ENCODE results near the gene ETV5. TPM values are rescaled to one million over a fixed set of nuclear protein-coding genes. Genes with fewer than 3 reads are reported as not detected.

The ETV5 gene
- total RNA-seq, 6 experiments from 2014 or later = 4.5 to 15.4 (median 8.2) TPM

- WGBS (ENCODE audit: insufficient coverage, low coverage, low lambda C conversion rate, missing lambda C conversion rate) = 49% methylated on average over 3 of the region's 3 CpGs
- no peak overlapping the region for H3K27ac ChIP-seq
- TF ChIP-seq POLR2A (IDR thresholded peaks at IDR 0.05) (no peak), CTCF (IDR thresholded peaks at IDR 0.05) (no peak)
- intact Hi-C loops (cut with DNase I) = no loop called here
- no peaks in the 10 kb centered on the region for H3K27me3 ChIP-seq
- ATAC-seq (no peak), DNase-seq (no peak)
- no peaks in the 10 kb centered on the region for H3K4me1 ChIP-seq
- no peak overlapping the region for H3K4me3 ChIP-seq
- no peaks in the 10 kb centered on the region for H3K36me3 ChIP-seq
- H3K9me3 ChIP-seq = peaks cover 0 to 3% (median 0%) of the 10 kb centered on the region in 4 donors
Observed at GRCh38 chr3:186014866-186015265, 94.0 kb downstream of the ETV5 start.

- TF ChIP-seq POLR2A (IDR thresholded peaks at IDR 0.05) = no peak
- no peak for TF ChIP-seq CTCF (IDR thresholded peaks at IDR 0.05)
- ATAC-seq (no peak), DNase-seq (no peak)
- no peak overlapping the region for H3K4me3 ChIP-seq
- no peaks in the 10 kb centered on the region for H3K27me3 ChIP-seq
- no peaks in the 10 kb centered on the region for H3K4me1 ChIP-seq
- H3K9me3 ChIP-seq = peaks cover 0 to 3% (median 0%) of the 10 kb centered on the region in 4 donors
- intact Hi-C loops (cut with DNase I) = no loop called here
- 71% methylated on average over 7 of the region's 7 CpGs for WGBS (ENCODE audit: insufficient coverage, low coverage, low lambda C conversion rate, missing lambda C conversion rate)
- H3K36me3 ChIP-seq = no peaks in the 10 kb centered on the region
- H3K27ac ChIP-seq = no peak overlapping the region
Observed at GRCh38 chr3:186013312-186013711, 95.6 kb downstream of the ETV5 start.

GRCh38 chr3:186012137-186012536, 96.8 kb downstream of the ETV5 start:
- intact Hi-C loops (cut with DNase I) = no loop called here
- TF ChIP-seq POLR2A (IDR thresholded peaks at IDR 0.05) = no peak
- no peak for TF ChIP-seq CTCF (IDR thresholded peaks at IDR 0.05)
- WGBS (ENCODE audit: insufficient coverage, low coverage, low lambda C conversion rate, missing lambda C conversion rate) = 51% methylated on average over 4 of the region's 4 CpGs
- H3K27me3 ChIP-seq = no peaks in the 10 kb centered on the region
- no peak overlapping the region for H3K4me3 ChIP-seq
- no peaks in the 10 kb centered on the region for H3K36me3 ChIP-seq
- ATAC-seq (no peak), DNase-seq (no peak)
- no peaks in the 10 kb centered on the region for H3K4me1 ChIP-seq
- H3K27ac ChIP-seq = no peak overlapping the region
- peaks cover 0 to 3% (median 0%) of the 10 kb centered on the region in 4 donors for H3K9me3 ChIP-seq

GRCh38 chr3:186004671-186005070, 104.2 kb downstream of the ETV5 start:
- no peak overlapping the region for H3K4me3 ChIP-seq
- intact Hi-C loops (cut with DNase I) = no loop called here
- WGBS (ENCODE audit: insufficient coverage, low coverage, low lambda C conversion rate, missing lambda C conversion rate) = 80% methylated on average over 4 of the region's 7 CpGs
- ATAC-seq (no peak), DNase-seq (no peak)
- H3K27me3 ChIP-seq = no peaks in the 10 kb centered on the region
- no peak overlapping the region for H3K27ac ChIP-seq
- no peaks in the 10 kb centered on the region for H3K36me3 ChIP-seq
- no peaks in the 10 kb centered on the region for H3K4me1 ChIP-seq
- TF ChIP-seq POLR2A (IDR thresholded peaks at IDR 0.05) (no peak), CTCF (IDR thresholded peaks at IDR 0.05) (no peak)
- H3K9me3 ChIP-seq = no peaks in the 10 kb centered on the region

- Histone ChIP-seq H3K27me3 (no peaks in the 10 kb centered on the region), H3K4me3 (no peak overlapping the region), H3K9me3 (no peaks in the 10 kb centered on the region), H3K36me3 (no peaks in the 10 kb centered on the region), H3K4me1 (no peaks in the 10 kb centered on the region), H3K27ac (no peak overlapping the region)
- TF ChIP-seq POLR2A (IDR thresholded peaks at IDR 0.05) = no peak
- no peak for TF ChIP-seq CTCF (IDR thresholded peaks at IDR 0.05)
- ATAC-seq (no peak), DNase-seq (no peak)
- WGBS (ENCODE audit: insufficient coverage, low coverage, low lambda C conversion rate, missing lambda C conversion rate) = 42% methylated on average over 3 of the region's 3 CpGs
- intact Hi-C loops (cut with DNase I) = no loop called here
Observed at GRCh38 chr3:186004209-186004608, 104.7 kb downstream of the ETV5 start.

Data from right lobe of liver (tissue), 6 donors.